NCI-H774 (cell line): ENCODE measurements around the gene PFKL.
"Not testable (repeated sequence)": the region's sequence is repeated elsewhere in the genome, so short reads cannot be mapped to it uniquely, and the experiment has no call there.

Experiments used
- DNase-seq: peaks from one replicate; lab custom pipeline; 2025; lab: John Stamatoyannopoulos, UW

The PFKL gene

GRCh38 chr21:44329086-44329889 lies 29.4 kb downstream of the PFKL start:
- DNase-seq = no peak

DNA sequence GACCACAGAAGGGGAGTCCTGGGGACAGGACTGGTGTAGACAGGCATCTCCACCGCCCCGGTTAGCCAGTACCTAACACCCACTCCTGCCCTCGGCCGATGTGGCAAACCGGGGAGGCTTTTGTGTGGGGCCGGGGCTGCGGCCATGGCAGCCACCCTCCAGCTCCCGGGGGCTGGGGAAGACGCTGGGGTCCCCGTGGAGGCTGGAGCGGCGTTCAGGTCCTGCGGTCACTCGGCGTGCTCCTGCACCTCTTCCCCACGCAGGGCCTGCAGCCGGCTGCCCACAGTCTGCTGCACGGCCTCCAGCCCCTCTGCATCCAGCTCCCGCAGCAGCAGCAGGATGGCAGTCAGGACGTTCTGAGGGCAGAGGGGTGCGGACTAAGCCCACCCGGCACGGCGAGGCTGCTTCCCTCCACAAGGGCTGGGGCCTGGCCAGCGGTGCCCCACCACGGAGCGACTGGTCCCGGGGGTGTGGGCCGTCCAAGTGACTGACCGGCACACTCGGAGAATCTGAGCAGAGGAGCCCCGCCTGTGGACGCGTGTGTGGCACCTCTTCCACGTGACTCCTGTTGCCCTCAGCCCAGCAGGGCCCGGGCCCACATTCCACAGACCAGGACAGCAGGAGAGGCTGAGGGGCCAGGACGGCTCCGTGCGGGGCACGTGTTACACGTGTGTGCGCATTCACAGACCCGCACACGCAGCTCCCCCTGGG lies 30.3 kb downstream of the PFKL start:
- no peak for DNase-seq

DNA sequence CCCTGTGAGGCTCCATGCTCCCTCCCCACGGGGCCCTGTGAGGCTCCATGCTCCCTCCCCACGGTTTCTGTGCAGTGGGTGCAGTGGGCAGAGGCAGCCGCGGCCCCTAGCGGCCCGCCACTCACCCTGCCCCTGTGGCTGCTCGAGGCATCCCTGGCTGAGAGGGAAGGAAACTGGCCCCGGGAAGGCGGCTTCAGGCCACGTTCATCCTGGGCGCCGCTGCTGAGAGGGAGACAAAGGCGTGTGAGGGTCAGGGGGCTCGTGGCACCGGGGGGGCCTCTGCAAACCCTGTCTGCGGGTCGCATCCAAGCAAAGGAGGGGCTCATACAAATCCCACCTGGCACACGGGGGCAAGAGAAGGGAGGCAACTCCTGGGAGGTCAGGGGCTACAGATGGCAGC lies 30.8 kb downstream of the PFKL start:
- no peak for DNase-seq

- DNase-seq = no peak
Measured at GRCh38 chr21:44331209-44331608, 31.4 kb downstream of the PFKL start.

- no peak for DNase-seq
Measured at GRCh38 chr21:44331650-44332307, 31.9 kb downstream of the PFKL start.

DNA sequence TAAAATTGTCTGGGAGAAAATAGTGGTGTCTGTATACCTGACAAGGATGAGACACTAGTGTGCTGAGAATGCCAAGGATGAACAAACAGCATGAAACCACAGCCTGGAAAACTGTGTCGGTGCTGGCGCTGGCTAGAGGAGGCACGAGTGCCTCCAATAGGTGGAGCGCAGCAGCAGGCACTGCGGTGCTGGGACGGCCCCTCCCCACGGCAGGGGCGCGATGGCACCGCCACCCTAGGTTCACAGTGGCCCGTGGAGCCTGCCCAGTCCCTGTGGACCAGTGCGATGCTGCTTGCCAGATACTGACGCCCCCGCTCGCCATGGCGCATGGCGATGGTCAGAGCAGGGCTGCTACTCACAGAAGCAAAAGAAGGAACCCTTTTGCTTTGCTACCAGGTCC lies 32.5 kb downstream of the PFKL start:
- no peak for DNase-seq

GRCh38 chr21:44332965-44333364 lies 33.1 kb downstream of the PFKL start:
- DNase-seq = no peak

- DNase-seq = no peak
Measured at GRCh38 chr21:44333509-44334328, 33.9 kb downstream of the PFKL start.

GRCh38 chr21:44334329-44335030 lies 34.6 kb downstream of the PFKL start:
- DNase-seq = no peak

DNA sequence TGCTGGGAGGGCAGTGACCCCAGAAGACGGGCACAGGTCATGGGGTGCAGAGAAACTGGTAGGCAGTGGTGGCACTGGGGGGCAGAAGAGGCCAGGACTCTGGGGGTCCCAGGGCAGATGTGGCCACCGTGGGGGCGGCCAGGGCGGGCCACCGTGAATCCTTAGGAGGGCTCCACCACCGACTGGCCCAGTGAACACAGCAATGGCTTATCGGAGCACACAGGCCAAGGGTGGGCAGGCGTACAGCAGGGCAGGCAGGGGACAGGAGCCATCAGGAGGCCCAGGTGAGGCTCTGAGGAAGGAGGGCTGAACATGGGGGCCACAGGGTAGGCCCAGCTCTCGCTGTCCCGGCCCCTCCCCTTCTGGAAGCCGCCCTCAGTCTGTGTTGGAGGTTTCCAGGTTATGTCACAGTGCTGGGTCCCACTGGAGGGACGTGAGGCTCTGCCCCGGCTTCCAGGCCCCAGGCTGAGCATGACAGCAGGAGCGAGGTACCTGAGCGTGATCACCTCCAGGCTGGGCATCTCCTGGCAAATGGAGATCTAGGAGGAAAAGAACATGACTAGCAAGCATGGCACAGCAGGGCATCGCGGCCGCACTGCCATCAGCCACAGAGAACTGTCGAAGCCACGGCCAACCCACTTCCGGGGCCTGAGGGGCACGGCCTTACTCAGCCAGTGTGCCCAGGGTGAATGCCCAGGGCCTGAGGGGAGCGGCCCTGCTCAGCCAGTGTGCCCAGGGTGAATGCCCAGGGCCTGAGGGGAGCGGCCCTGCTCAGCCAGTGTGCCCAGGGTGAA lies 35.6 kb downstream of the PFKL start:
- DNase-seq = no peak

GRCh38 chr21:44337449-44337848 lies 37.6 kb downstream of the PFKL start:
- no peak for DNase-seq

- no peak for DNase-seq
Measured at GRCh38 chr21:44337941-44338895, 38.4 kb downstream of the PFKL start.

DNA sequence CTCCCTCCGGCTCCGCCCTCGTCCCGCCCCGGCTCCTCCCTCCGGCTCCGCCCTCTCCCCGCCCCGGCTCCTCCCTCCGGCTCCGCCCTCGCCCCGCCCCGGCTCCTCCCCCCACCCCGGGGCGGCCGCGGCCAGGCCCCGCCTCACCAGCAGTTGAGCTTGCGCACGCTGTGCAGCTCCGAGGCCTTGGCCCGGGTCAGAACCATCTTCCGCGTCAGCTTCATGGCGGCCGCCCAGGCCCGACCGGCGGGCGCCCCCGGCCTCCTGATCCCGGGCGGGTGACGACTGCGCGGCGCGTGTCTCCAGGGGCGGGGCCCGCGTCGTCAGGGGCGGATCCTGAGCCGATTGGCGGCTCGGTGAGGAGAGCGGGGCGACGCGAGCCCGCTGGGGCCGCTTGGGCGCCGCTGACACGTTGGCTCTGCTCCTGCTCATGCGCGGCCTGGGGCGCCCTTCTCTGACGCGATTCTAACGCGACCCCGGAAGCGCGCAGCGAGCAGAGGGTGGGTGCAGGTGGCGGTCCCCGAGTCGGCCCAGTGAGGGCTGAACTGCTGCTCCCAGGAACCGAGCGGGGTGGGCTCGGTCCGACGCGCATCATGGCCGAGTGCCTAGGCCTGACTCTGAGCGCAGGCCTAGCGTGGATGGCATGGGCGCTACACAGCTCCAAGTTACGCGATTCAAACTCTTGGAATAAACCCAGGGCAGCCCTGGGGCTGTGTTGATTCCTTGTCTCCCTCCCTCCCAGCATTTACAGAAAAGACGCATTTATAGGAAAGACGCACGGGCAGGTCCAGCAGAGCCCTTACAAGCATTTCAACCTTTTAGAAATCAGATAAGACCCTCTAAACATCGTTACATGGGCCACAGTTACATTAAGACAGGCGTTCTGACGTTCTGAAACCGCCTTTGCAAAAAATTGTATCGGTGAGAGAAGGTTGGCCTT lies 39.4 kb downstream of the PFKL start, which contains the start of gene CFAP410:
CFAP410 (minus strand) TSS at position 420 of the 940 bp plus-strand sequence; CDS start at position 224, 196 bp downstream.
- peak; percentile 84 for DNase-seq

GRCh38 chr21:44341726-44342458 lies 42.0 kb downstream of the PFKL start:
- DNase-seq = not testable (repeated sequence)

GRCh38 chr21:44342981-44343380 lies 43.1 kb downstream of the PFKL start:
- DNase-seq = not testable (repeated sequence)

- no peak for DNase-seq
Measured at GRCh38 chr21:44344541-44345183, 44.8 kb downstream of the PFKL start.

DNA sequence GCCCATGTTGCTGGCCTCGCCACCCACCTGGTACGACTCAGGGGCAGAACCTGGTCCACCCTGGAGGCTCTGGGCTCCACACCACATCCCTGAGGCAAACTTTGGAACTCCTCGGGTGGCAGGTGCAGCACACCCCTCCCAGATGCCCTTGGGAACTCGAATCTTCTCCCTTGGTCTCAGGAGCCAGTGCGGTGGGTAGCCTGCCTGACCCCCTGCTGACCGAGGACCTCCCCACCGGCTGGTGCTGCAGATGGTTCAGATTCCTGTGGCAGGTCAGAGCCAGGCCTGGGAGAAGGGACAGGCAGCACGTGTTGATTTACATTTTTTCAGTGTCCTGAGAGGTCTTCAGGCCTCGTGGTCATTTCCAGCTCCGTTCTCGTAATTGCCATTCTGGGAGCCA lies 45.6 kb downstream of the PFKL start:
- DNase-seq = no peak
